H7 (cell line): ENCODE data around the gene ZC3H18. TPM values are rescaled to one million over a fixed set of nuclear protein-coding genes. Genes with fewer than 3 reads are reported as not detected.
A peak's percentile ranks its signal among the peaks of the same experiment; 100 is the strongest.
"Not testable (repeated sequence)": the region's sequence is repeated elsewhere in the genome, so short reads cannot be mapped to it uniquely, and the experiment has no call there.

Experiments used
- DNase-seq: peaks from one replicate; pipeline ENCODE4 v3.0.0; 2012
- H3K27me3 ChIP-seq: 2 replicates; pipeline ENCODE4 v1.6.0; 2011; ENCODE audit warnings: mild to moderate bottlenecking, low read length; ENCODE audit not compliant: control insufficient read depth, insufficient read depth
- H3K36me3 ChIP-seq: replicated peaks from 2 replicates; pipeline ENCODE4 v1.5.1; 2011; ENCODE audit warnings: low read length; ENCODE audit not compliant: control insufficient read depth, insufficient read depth
- H3K4me3 ChIP-seq: 2 replicates; pipeline ENCODE4 v1.5.1; 2011; ENCODE audit warnings: low read depth, mild to moderate bottlenecking, control low read depth, low read length, moderate library complexity; ENCODE audit not compliant: insufficient read depth
- total RNA-seq: library from RNA; depleted of rRNA; stranded (reverse); fragments of >200 nt; shearing (Covaris generic); gene quantifications from 2 replicates; pipeline ENCODE4 v1.2.3, GENCODE V29; 2014

ZC3H18 gene
- total RNA-seq, 1 experiment from 2014 or later = 19.5 TPM

GRCh38 chr16:88609426-88609825, 39.2 kb downstream of the ZC3H18 start:
- not testable (repeated sequence) for H3K36me3 ChIP-seq, H3K27me3 ChIP-seq, H3K4me3 ChIP-seq, DNase-seq

GRCh38 chr16:88610080-88610479, 39.9 kb downstream of the ZC3H18 start:
- no peak overlapping the region for H3K4me3 ChIP-seq
- H3K27me3 ChIP-seq = no peaks in the 10 kb centered on the region
- peak; percentile 85 for DNase-seq
- peaks cover 7% of the 10 kb centered on the region for H3K36me3 ChIP-seq

- peak; percentile 95 for DNase-seq
- Histone ChIP-seq H3K36me3 (peaks cover 5% of the 10 kb centered on the region), H3K4me3 (peak overlapping the region; percentile 19), H3K27me3 (no peaks in the 10 kb centered on the region)
Observed at GRCh38 chr16:88610909-88611812, 41.0 kb downstream of the ZC3H18 start.

- Histone ChIP-seq H3K27me3 (no peaks in the 10 kb centered on the region), H3K4me3 (no peak overlapping the region), H3K36me3 (peaks cover 4% of the 10 kb centered on the region)
- DNase-seq = no peak
Observed at GRCh38 chr16:88613293-88613692, 43.1 kb downstream of the ZC3H18 start.

GRCh38 chr16:88613911-88614817, 44.0 kb downstream of the ZC3H18 start:
- no peak overlapping the region for H3K4me3 ChIP-seq
- H3K27me3 ChIP-seq = no peaks in the 10 kb centered on the region
- peaks cover 2% of the 10 kb centered on the region for H3K36me3 ChIP-seq
- DNase-seq = no peak

- no peak for DNase-seq
- H3K4me3 ChIP-seq = no peak overlapping the region
- H3K27me3 ChIP-seq = no peaks in the 10 kb centered on the region
- peaks cover 2% of the 10 kb centered on the region for H3K36me3 ChIP-seq
Observed at GRCh38 chr16:88614818-88615580, 44.8 kb downstream of the ZC3H18 start.

- Histone ChIP-seq H3K36me3 (peaks cover 2% of the 10 kb centered on the region), H3K27me3 (no peaks in the 10 kb centered on the region), H3K4me3 (no peak overlapping the region)
- no peak for DNase-seq
Observed at GRCh38 chr16:88616320-88616719, 46.1 kb downstream of the ZC3H18 start.

GRCh38 chr16:88616736-88617135, 46.5 kb downstream of the ZC3H18 start:
- Histone ChIP-seq H3K27me3 (no peaks in the 10 kb centered on the region), H3K4me3 (no peak overlapping the region), H3K36me3 (peaks cover 3% of the 10 kb centered on the region)
- no peak for DNase-seq

- Histone ChIP-seq H3K27me3 (no peaks in the 10 kb centered on the region), H3K36me3 (peaks cover 4% of the 10 kb centered on the region), H3K4me3 (no peak overlapping the region)
- DNase-seq = no peak
Observed at GRCh38 chr16:88617268-88618031, 47.2 kb downstream of the ZC3H18 start.

GRCh38 chr16:88618182-88618955, 48.2 kb downstream of the ZC3H18 start:
- Histone ChIP-seq H3K4me3 (no peak overlapping the region), H3K27me3 (no peaks in the 10 kb centered on the region), H3K36me3 (peaks cover 8% of the 10 kb centered on the region)
- no peak for DNase-seq

GRCh38 chr16:88618956-88619667, 48.9 kb downstream of the ZC3H18 start:
- no peak overlapping the region for H3K4me3 ChIP-seq
- DNase-seq = no peak
- peaks cover 11% of the 10 kb centered on the region for H3K36me3 ChIP-seq
- no peaks in the 10 kb centered on the region for H3K27me3 ChIP-seq

- no peak for DNase-seq
- H3K4me3 ChIP-seq = no peak overlapping the region
- H3K27me3 ChIP-seq = no peaks in the 10 kb centered on the region
- H3K36me3 ChIP-seq = peaks cover 11% of the 10 kb centered on the region
Observed at GRCh38 chr16:88619859-88620815, 49.9 kb downstream of the ZC3H18 start.
